SU-DHL-6 (cell line): Measurements from ENCODE around the gene XPO6.

ENCODE experiments used
- H2AFZ ChIP-seq: fragments of 200-600 bp; sonication (generic); 2 replicates; pipeline ENCODE4 v1.6.1; 2014; ENCODE audit warnings: low read depth, mild to moderate bottlenecking, moderate library complexity, mixed read lengths, antibody characterized with exemption, low read length; ENCODE audit not compliant: severe bottlenecking
- H3F3A ChIP-seq: fragments of 200-600 bp; shearing (Covaris generic); 2 replicates; pipeline ENCODE4 v1.6.0; 2016; ENCODE audit warnings: antibody characterized with exemption, mild to moderate bottlenecking; ENCODE audit not compliant: insufficient read depth
- H3K27ac ChIP-seq: fragments of 200-600 bp; sonication (generic); 2 replicates; pipeline ENCODE4 v1.5.1; 2016; ENCODE audit warnings: low read depth, mild to moderate bottlenecking, low read length, moderate library complexity, mixed read lengths
- H3K27me3 ChIP-seq: fragments of 200-600 bp; sonication (generic), shearing (Covaris generic); 2 replicates; pipeline ENCODE4 v1.6.0; 2014; ENCODE audit warnings: mild to moderate bottlenecking, low read length
- H3K36me3 ChIP-seq: fragments of 200-600 bp; sonication (generic); 2 replicates; pipeline ENCODE4 v1.6.1; 2014; ENCODE audit warnings: mild to moderate bottlenecking, low read length, mixed read lengths
- H3K4me2 ChIP-seq: fragments of 300-600, 200-600 bp; shearing (Covaris generic), sonication (generic); 2 replicates; pipeline ENCODE4 v1.6.0; 2014; ENCODE audit warnings: low read length, low read depth, mild to moderate bottlenecking; ENCODE audit not compliant: poor library complexity, severe bottlenecking
- H3K4me3 ChIP-seq: fragments of 200-600 bp; sonication (generic); 2 replicates; pipeline ENCODE4 v1.5.1; 2014; ENCODE audit warnings: antibody characterized with exemption, low read length, mild to moderate bottlenecking, mixed read lengths; ENCODE audit not compliant: insufficient read depth, poor library complexity, severe bottlenecking
- H3K79me2 ChIP-seq: fragments of 200-600 bp; sonication (generic); 2 replicates; pipeline ENCODE4 v1.6.1; 2014; ENCODE audit warnings: mild to moderate bottlenecking, low read length, moderate library complexity; ENCODE audit not compliant: insufficient read depth
- H3K9ac ChIP-seq: fragments of 200-600 bp; sonication (generic); 2 replicates; pipeline ENCODE4 v1.7.0; 2014; ENCODE audit warnings: mild to moderate bottlenecking, low read length
- H3K9me2 ChIP-seq: fragments of 200-600 bp; sonication (generic); replicated peaks from 2 replicates; pipeline ENCODE4 v1.6.1; 2014; ENCODE audit warnings: low read length; ENCODE audit not compliant: insufficient read depth
- H3K9me3 ChIP-seq: fragments of 200-600 bp; sonication (generic); 2 replicates; pipeline ENCODE4 v1.6.1; 2014; ENCODE audit warnings: low read length, mixed read lengths; ENCODE audit not compliant: insufficient read depth
- H4K20me1 ChIP-seq: fragments of 200-600 bp; sonication (generic); 2 replicates; pipeline ENCODE4 v1.6.1; 2014; ENCODE audit warnings: low read depth, mild to moderate bottlenecking, antibody characterized with exemption, low read length, moderate library complexity, mixed read lengths
- EZH2phosphoT487 ChIP-seq: fragments of 200-600 bp; sonication (generic), shearing (Covaris generic); conservative IDR thresholded peaks from 2 replicates; pipeline ENCODE4 v1.6.1; 2018; ENCODE audit warnings: mild to moderate bottlenecking, antibody characterized with exemption, low read length, moderate library complexity, mixed read lengths
- TF ChIP-seq, protein P1 (sequence below): fragments of 200-600 bp; sonication (generic); IDR thresholded peaks from one replicate; pipeline ENCODE4 v1.5.1; 2017; ENCODE audit warnings: antibody characterized with exemption, mild to moderate bottlenecking, low read length, moderate library complexity; ENCODE audit not compliant: insufficient read depth, poor library complexity, severe bottlenecking

The XPO6 gene

DNA sequence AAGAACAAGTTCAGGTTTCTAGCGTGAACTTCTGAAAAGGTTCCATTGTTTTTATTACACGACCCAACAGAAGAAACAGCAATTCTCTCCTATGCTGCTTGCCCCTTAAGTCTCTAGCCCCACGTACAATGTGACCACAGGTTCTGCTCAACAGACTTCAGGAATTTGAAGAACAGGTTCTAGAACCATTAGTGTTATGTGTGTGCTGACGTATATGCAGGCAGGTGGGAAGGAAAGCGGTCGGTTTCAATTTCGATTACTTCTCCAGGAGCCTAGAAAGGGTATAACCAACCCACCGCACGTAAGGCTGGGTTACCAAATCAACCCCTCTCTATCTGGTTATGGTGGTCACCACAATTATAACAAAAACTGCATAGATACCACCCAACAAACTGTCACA, 39.4 kb downstream of the XPO6 start:
- Histone ChIP-seq H3K36me3 (peaks cover 39% of the 10 kb centered on the region; the same call in 1 of the 2 replicates), H3F3A (no peaks in the 10 kb centered on the region), H4K20me1 (no peaks in the 10 kb centered on the region; the same call in 1 of the 2 replicates), H2AFZ (no peak overlapping the region), H3K27ac (no peak overlapping the region), H3K9me3 (no peaks in the 10 kb centered on the region), H3K9ac (no peak overlapping the region), H3K4me3 (no peak overlapping the region), H3K9me2 (no peaks in the 10 kb centered on the region), H3K27me3 (no peaks in the 10 kb centered on the region), H3K4me2 (no peak overlapping the region), H3K79me2 (peaks cover 30% of the 10 kb centered on the region; the same call in 1 of the 2 replicates)
- no peak for TF ChIP-seq EZH2phosphoT487
- TF ChIP-seq, protein P1, sequence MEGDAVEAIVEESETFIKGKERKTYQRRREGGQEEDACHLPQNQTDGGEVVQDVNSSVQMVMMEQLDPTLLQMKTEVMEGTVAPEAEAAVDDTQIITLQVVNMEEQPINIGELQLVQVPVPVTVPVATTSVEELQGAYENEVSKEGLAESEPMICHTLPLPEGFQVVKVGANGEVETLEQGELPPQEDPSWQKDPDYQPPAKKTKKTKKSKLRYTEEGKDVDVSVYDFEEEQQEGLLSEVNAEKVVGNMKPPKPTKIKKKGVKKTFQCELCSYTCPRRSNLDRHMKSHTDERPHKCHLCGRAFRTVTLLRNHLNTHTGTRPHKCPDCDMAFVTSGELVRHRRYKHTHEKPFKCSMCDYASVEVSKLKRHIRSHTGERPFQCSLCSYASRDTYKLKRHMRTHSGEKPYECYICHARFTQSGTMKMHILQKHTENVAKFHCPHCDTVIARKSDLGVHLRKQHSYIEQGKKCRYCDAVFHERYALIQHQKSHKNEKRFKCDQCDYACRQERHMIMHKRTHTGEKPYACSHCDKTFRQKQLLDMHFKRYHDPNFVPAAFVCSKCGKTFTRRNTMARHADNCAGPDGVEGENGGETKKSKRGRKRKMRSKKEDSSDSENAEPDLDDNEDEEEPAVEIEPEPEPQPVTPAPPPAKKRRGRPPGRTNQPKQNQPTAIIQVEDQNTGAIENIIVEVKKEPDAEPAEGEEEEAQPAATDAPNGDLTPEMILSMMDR, result no peak

GRCh38 chr16:28171816-28172215, 39.9 kb downstream of the XPO6 start:
- Histone ChIP-seq H3K4me3 (no peak overlapping the region), H3K27me3 (no peaks in the 10 kb centered on the region), H3K9ac (no peak overlapping the region), H3K9me3 (no peaks in the 10 kb centered on the region), H3F3A (no peaks in the 10 kb centered on the region), H2AFZ (no peak overlapping the region), H3K36me3 (peaks cover 35% of the 10 kb centered on the region; the same call in 1 of the 2 replicates), H3K27ac (no peak overlapping the region), H4K20me1 (no peaks in the 10 kb centered on the region; the same call in 1 of the 2 replicates), H3K4me2 (no peak overlapping the region), H3K79me2 (peaks cover 25% of the 10 kb centered on the region; the same call in 1 of the 2 replicates), H3K9me2 (no peaks in the 10 kb centered on the region)
- TF ChIP-seq, protein P1, result no peak
- TF ChIP-seq EZH2phosphoT487, result no peak

DNA sequence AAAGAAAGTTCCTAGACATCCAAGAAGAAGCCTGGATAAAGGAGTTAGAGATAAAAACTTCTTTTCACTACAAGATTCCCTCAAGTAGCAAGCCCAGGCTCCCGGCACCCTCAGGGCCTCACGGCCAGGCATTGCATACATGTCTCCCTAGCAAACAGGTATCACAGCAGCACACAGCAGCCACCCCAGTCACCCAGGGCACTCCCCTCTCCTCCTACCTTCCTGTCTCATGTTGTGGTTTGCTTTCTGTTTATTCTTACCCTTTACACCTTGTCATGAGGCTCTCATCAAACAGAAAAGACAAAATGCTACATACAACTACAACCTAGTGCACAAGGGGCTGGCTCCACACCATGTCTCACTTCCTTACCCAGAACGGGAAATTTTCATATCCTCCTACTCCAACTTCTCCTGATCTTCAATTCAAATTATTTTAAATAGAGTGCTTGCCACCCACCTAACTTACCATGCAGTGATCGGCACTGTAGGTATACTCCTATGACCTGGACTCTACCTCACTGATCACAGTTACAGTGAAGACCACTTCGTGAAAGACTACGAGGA, 42.7 kb downstream of the XPO6 start:
- Histone ChIP-seq H3F3A (no peaks in the 10 kb centered on the region; the same call in 1 of the 2 replicates), H3K36me3 (peaks cover 21% of the 10 kb centered on the region; the same call in 1 of the 2 replicates), H3K4me2 (no peak overlapping the region), H2AFZ (no peak overlapping the region), H4K20me1 (no peaks in the 10 kb centered on the region; the same call in 1 of the 2 replicates), H3K9me3 (no peaks in the 10 kb centered on the region), H3K27ac (no peak overlapping the region), H3K27me3 (no peaks in the 10 kb centered on the region), H3K79me2 (peaks cover 4% of the 10 kb centered on the region; the same call in 1 of the 2 replicates), H3K4me3 (no peak overlapping the region), H3K9me2 (no peaks in the 10 kb centered on the region), H3K9ac (no peak overlapping the region)
- TF ChIP-seq, protein P1, result no peak
- TF ChIP-seq EZH2phosphoT487, result no peak
